Prostate gland (tissue), 2 donors: Measurements from ENCODE around the gene ST6GAL1. TPM values are rescaled to one million over a fixed set of nuclear protein-coding genes. Genes with fewer than 3 reads are reported as not detected.
A peak's percentile ranks its signal among the peaks of the same experiment; 100 is the strongest.

Source experiments
- DNase-seq: peaks from one replicate; pipeline ENCODE4 v3.0.0-alpha.2; 2019; ENCODE audit warnings: low spot score
- H3K27ac ChIP-seq, 2 donors: fragments of 200-600 bp; sonication (generic); 2 replicates each; pipeline ENCODE4 v1.5.1; 2017 to 2019
- H3K27me3 ChIP-seq: fragments of 200-600 bp; sonication (generic); replicated peaks from 2 replicates; pipeline ENCODE4 v1.5.1; 2019; ENCODE audit not compliant: insufficient read depth
- H3K36me3 ChIP-seq, 2 donors: fragments of 200-600 bp; sonication (generic); 1 replicate in 1 of 2; 2 replicates in 1 of 2; pipeline versions ENCODE4 v1.5.1 to v1.8.1; 2017 to 2019
- H3K4me1 ChIP-seq: fragments of 200-600 bp; sonication (generic); replicated peaks from 2 replicates; pipeline ENCODE4 v1.5.1; 2019
- H3K4me3 ChIP-seq, 2 donors: fragments of 200-600 bp; sonication (generic); 2 replicates each; pipeline ENCODE4 v1.5.1; 2017 to 2019
- H3K9me3 ChIP-seq: fragments of 200-600 bp; sonication (generic); 2 replicates; pipeline ENCODE4 v1.5.1; 2017
- POLR2A ChIP-seq: fragments of 450-650 bp; IDR thresholded peaks from one replicate; pipeline ENCODE4 v1.6.1; 2016; ENCODE audit warnings: antibody characterized with exemption, mild to moderate bottlenecking
- POLR2AphosphoS5 ChIP-seq: sonication (generic); formaldehyde crosslinking; IDR thresholded peaks from one replicate; pipeline ENCODE4 v1.6.1; 2017; ENCODE audit warnings: antibody characterized with exemption
- WGBS: methylation state at CpG from one replicate; pipeline ENCODE4 v1.1.5; 2018; 5-methylcytosine and 5-hydroxymethylcytosine counted together
- intact Hi-C: fragments of 100-400 bp; cut with DNase I; formaldehyde crosslinking; loops from one replicate; pipeline ENCODE4 v1.14.2; 2022
- total RNA-seq, 2 donors: library from RNA; depleted of rRNA; stranded (reverse); fragments of >200 nt; gene quantifications; one replicate each; pipeline ENCODE4 v1.1.0, GENCODE V29; 2016
- TF ChIP-seq, protein P1 (sequence below), 4 experiments: fragments of 200-600 bp in 2 of 4; fragments of 450-650 bp in 2 of 4; sonication (generic) in 2 of 4; IDR thresholded peaks; 1 replicate in 3 of 4; 2 replicates in 1 of 4; pipeline ENCODE4 v1.5.1; 2016 to 2019; ENCODE audit warnings: antibody characterized with exemption in 4 of 4, mild to moderate bottlenecking in 2 of 4, moderate library complexity in 2 of 4

The ST6GAL1 gene
- total RNA-seq, 2 donors from 2014 or later, result 101 to 225 TPM

DNA sequence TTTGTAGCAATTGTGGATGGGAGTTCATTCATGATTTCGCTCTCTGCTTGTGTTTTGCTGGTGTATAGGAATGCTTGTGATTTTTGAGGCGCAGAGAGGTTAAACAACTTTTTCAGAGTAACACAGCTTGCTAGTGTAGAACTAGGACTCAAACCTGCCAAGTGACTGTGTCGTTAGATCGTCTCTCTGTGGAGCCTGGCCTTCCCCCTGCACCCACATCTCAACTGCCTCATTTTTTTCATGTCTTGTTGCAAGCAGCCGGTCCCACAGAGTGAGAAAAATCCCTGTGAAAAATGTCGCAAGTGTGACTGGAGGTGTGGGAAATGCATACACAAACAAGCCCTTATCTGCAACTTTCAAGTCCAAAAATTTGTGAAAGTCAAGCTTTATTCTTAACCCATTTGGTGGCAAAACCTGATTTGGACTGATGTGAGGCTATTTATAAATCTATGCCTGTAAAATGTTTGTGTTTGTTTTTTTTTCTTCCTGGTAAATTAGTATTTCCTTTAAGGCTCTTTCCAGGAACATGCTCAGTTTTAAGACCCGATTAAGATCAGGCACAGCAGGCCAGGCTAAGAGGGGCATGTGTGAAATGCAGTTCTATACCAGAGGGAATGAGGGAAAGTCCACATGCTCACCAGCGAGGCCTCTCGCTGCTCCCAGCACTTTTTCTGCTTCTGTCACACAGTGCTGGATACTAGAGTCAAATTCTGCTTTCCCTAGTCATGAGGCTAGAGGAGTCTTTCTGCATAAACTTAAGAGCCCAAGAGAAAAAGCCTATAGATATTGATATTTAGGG lies 25.8 kb downstream of the ST6GAL1 start:
- DNase-seq, result no peak
- H3K36me3 ChIP-seq, result no peaks in the 10 kb centered on the region
- TF ChIP-seq POLR2A (no peak), POLR2AphosphoS5 (peak; percentile 27)
- TF ChIP-seq, protein P1, sequence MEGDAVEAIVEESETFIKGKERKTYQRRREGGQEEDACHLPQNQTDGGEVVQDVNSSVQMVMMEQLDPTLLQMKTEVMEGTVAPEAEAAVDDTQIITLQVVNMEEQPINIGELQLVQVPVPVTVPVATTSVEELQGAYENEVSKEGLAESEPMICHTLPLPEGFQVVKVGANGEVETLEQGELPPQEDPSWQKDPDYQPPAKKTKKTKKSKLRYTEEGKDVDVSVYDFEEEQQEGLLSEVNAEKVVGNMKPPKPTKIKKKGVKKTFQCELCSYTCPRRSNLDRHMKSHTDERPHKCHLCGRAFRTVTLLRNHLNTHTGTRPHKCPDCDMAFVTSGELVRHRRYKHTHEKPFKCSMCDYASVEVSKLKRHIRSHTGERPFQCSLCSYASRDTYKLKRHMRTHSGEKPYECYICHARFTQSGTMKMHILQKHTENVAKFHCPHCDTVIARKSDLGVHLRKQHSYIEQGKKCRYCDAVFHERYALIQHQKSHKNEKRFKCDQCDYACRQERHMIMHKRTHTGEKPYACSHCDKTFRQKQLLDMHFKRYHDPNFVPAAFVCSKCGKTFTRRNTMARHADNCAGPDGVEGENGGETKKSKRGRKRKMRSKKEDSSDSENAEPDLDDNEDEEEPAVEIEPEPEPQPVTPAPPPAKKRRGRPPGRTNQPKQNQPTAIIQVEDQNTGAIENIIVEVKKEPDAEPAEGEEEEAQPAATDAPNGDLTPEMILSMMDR (IDR thresholded peaks at IDR 0.05), result no peak
- WGBS, result 62% methylated on average over 9 of the region's 9 CpGs
- H3K27ac ChIP-seq, result peak overlapping the region in 1 of 2 donors; percentile 23
- H3K4me3 ChIP-seq, result no peak overlapping the region
- intact Hi-C loops, result no loop called here
- peaks cover 5% of the 10 kb centered on the region for H3K4me1 ChIP-seq
- H3K9me3 ChIP-seq, result no peaks in the 10 kb centered on the region
- no peaks in the 10 kb centered on the region for H3K27me3 ChIP-seq

DNA sequence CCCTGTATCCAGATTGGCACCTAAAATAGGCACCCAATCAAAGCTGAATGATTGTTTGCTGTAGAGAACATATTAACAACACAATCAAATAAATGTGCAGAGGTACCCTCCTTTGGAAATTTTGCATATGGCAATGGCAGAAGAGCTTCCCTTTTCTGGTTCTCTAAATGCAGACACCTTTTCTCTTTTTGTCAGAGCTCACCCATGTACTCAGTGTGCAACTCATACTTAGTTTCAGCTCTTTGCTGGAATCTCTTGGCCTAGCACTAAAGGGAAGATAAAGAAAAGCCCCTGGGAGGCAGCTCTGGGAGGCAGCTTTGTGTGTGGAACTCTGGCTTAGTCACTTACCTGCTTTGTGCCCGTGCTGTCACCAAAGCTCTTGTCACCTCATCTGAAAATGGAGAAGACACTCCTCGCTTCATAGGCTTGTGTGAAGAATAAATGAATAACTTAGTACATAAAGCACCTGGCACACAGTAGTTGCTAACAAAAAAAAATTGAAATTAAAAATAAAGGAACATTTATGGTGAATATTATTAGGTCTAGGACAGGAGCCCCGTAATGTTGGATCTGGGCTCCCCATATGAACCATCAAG lies 28.8 kb downstream of the ST6GAL1 start:
- H3K27me3 ChIP-seq, result no peaks in the 10 kb centered on the region
- H3K27ac ChIP-seq, result no peak overlapping the region
- WGBS, result 95% methylated on average over 3 of the region's 3 CpGs
- peaks cover 5% of the 10 kb centered on the region for H3K4me1 ChIP-seq
- TF ChIP-seq, protein P1 (IDR thresholded peaks at IDR 0.05), result no peak
- no peak for TF ChIP-seq POLR2AphosphoS5
- no peak for TF ChIP-seq POLR2A
- H3K9me3 ChIP-seq, result no peaks in the 10 kb centered on the region
- no peaks in the 10 kb centered on the region for H3K36me3 ChIP-seq
- intact Hi-C loops, result no loop called here
- no peak for DNase-seq
- no peak overlapping the region for H3K4me3 ChIP-seq

DNA sequence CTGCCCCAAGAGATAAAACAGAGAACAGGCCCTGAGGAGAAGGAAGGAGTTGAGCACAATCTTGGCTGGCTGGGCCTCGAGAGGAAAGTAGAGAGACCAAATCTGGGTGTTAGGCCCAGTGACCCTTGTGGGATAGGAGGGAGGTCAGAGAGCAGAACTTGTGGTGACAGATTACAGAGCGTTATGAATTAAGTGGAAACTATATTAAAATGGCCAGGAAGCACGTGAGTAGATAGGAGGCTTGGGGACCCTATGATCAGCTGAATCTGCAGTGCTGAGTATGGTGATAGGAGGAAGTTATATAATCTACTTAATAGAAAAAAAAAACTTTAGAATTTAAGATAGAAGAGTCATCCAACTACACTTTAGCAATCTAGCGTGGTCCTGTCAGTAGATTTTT lies 30.0 kb downstream of the ST6GAL1 start:
- DNase-seq, result no peak
- intact Hi-C loops, result no loop called here
- TF ChIP-seq, protein P1 (IDR thresholded peaks at IDR 0.05), result no peak
- TF ChIP-seq POLR2AphosphoS5 (no peak), POLR2A (no peak)
- no peak overlapping the region for H3K4me3 ChIP-seq
- H3K36me3 ChIP-seq, result no peaks in the 10 kb centered on the region
- WGBS, result 81% methylated on average over 4 of the region's 4 CpGs
- H3K27ac ChIP-seq, result peak overlapping the region in 1 of 2 donors; percentile 3
- no peaks in the 10 kb centered on the region for H3K27me3 ChIP-seq
- no peaks in the 10 kb centered on the region for H3K9me3 ChIP-seq
- peaks cover 5% of the 10 kb centered on the region for H3K4me1 ChIP-seq

DNA sequence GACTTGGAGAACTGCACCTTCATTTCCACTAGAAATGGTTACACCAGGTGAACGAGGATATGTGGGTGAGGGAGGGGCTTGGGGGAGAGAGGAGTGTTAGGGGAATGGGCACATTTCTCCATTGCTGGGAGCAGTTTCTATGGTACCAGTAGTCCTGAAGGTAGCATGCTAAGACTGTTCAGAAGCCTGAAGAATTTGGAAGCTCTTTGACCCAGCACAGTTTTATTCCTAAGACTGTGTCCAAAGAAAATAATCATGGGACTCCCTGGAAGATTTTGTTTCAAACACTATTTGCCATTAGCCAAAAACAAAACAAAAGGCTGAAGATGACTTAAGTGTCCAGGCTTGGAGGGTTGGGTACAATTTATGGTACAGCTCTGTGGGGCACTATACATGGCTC lies 32.1 kb downstream of the ST6GAL1 start:
- WGBS, result 68% methylated on average over 1 of the region's 1 CpG
- Histone ChIP-seq H3K9me3 (no peaks in the 10 kb centered on the region), H3K4me3 (no peak overlapping the region), H3K4me1 (no peaks in the 10 kb centered on the region), H3K36me3 (no peaks in the 10 kb centered on the region), H3K27me3 (no peaks in the 10 kb centered on the region), H3K27ac (peak overlapping the region in 1 of 2 donors; percentile 38)
- no peak for DNase-seq
- intact Hi-C loops, result no loop called here
- TF ChIP-seq POLR2AphosphoS5, result peak; percentile 8
- TF ChIP-seq, protein P1 (IDR thresholded peaks at IDR 0.05), result no peak

DNA sequence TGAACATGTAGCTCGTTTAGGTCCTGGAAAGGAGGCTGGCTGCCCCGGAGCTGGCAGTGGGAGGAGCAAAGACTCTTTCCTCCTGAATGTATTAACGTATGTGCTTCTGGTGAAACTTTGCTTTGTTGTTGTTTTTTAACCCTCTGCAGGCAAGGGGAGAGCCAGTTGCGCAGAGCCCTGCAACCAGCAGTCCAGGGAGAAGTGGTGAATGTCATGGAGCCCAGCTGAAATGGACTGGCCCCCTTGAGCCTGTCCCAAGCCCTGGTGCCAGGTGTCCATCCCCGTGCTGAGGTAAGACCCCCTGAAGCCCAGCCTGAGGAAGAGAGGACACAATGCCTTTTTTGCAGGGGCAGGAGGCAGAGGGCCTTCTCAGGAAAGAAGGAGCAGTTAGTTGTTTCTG lies 33.3 kb downstream of the ST6GAL1 start:
- H3K4me1 ChIP-seq, result no peaks in the 10 kb centered on the region
- no peak for DNase-seq
- peak overlapping the region in 1 of 2 donors; percentile 3 for H3K27ac ChIP-seq
- TF ChIP-seq POLR2A (no peak), POLR2AphosphoS5 (no peak)
- TF ChIP-seq, protein P1 (IDR thresholded peaks at IDR 0.05), result no peak
- H3K9me3 ChIP-seq, result no peaks in the 10 kb centered on the region
- H3K27me3 ChIP-seq, result no peaks in the 10 kb centered on the region
- H3K4me3 ChIP-seq, result no peak overlapping the region
- no peaks in the 10 kb centered on the region for H3K36me3 ChIP-seq
- intact Hi-C loops, result no loop called here
- 59% methylated on average over 5 of the region's 5 CpGs for WGBS
